Ovary (tissue), 9 donors: ENCODE data around the gene BMP8A. TPM values are rescaled to one million over a fixed set of nuclear protein-coding genes. Genes with fewer than 3 reads are reported as not detected.
"Not testable (repeated sequence)": the region's sequence is repeated elsewhere in the genome, so short reads cannot be mapped to it uniquely, and the experiment has no call there.

ENCODE experiments used
- DNase-seq, 5 donors: peaks; one replicate each; pipeline ENCODE4 v3.0.0-alpha.2; 2019 to 2020
- H3K27ac ChIP-seq, 2 donors: fragments of 200-600 bp; one replicate each; pipeline versions ENCODE4 v1.5.1 to v1.8.0; 2019 to 2022
- H3K27me3 ChIP-seq: fragments of 200-600 bp; one replicate; pipeline ENCODE4 v1.8.0; 2022
- H3K36me3 ChIP-seq: fragments of 200-600 bp; sonication (generic); one replicate; pipeline ENCODE4 v1.5.1; 2019
- H3K4me1 ChIP-seq: one replicate; pipeline ENCODE4 v1.8.1; 2013; ENCODE audit warnings: mild to moderate bottlenecking, moderate library complexity; ENCODE audit not compliant: insufficient read depth
- H3K4me3 ChIP-seq: fragments of 200-600 bp; sonication (generic); one replicate; pipeline ENCODE4 v1.5.1; 2017
- H3K9me3 ChIP-seq, 2 donors: fragments of 200-600 bp in 1 of 2; sonication (generic) in 1 of 2; one replicate each; pipeline versions ENCODE4 v1.5.1 to v1.8.1; 2013 to 2019; ENCODE audit warnings: mild to moderate bottlenecking in 1 of 2, moderate library complexity in 1 of 2
- CTCF ChIP-seq, 3 donors: fragments of 450-650 bp in 2 of 3; fragments of 200-600 bp in 1 of 3; IDR thresholded peaks; one replicate each; pipeline versions ENCODE4 v1.5.1 to v1.8.0; 2016 to 2022; ENCODE audit warnings: antibody characterized with exemption in 3 of 3, mild to moderate bottlenecking in 1 of 3
- EP300 ChIP-seq: sonication (generic); formaldehyde crosslinking; IDR thresholded peaks from one replicate; pipeline ENCODE4 v1.6.1; 2017; ENCODE audit warnings: antibody characterized with exemption
- POLR2A ChIP-seq: fragments of 450-650 bp; IDR thresholded peaks from one replicate; pipeline ENCODE4 v1.6.1; 2017; ENCODE audit warnings: antibody characterized with exemption, mild to moderate bottlenecking, moderate library complexity
- WGBS, 3 donors: extraction: QIAGEN DNeasy Blood & Tissue Kit in 1 of 3; methylation state at CpG; one replicate each; pipeline versions ENCODE4 v1.1.5 to v1.1.7; 2013 to 2017; 5-methylcytosine and 5-hydroxymethylcytosine counted together
- intact Hi-C, 4 donors: fragments of 100-400 bp; cut with DNase I; formaldehyde crosslinking; loops; one replicate each; pipeline versions ENCODE4 v1.11.0 to v1.15.1; 2022 to 2023
- polyA plus RNA-seq, 2 donors: library from polyadenylated mRNA; stranded (reverse); fragments of 200-250 nt in 1 of 2; fragments of 350-450 nt in 1 of 2; fragmentation: Illumina TruSeq in 1 of 2; extraction: RNeasy Lipid Tissue Mini Kit (QIAGEN cat#74804) in 1 of 2; gene quantifications; one replicate each; pipeline ENCODE4 v1.2.3, GENCODE V29; 2013 to 2014
- total RNA-seq, 7 donors: library from RNA; depleted of rRNA in 2 of 7; stranded (reverse); fragments of >200 nt in 2 of 7; fragmentation: NEBNext Ultra II Directional in 3 of 7; extraction: Animal tissue kit (Norgen Biotek cat#: 25700) in 3 of 7; gene quantifications; one replicate each; pipeline versions ENCODE4 v1.1.0 to v1.2.4, GENCODE V29; 2016 to 2023
- donor health status: DM: no; HTN: no; CAD: no; lungs with moderate emphysema.
- donor health status: DM: no; HTN: no; CAD: no.
- donor health status: Bipolar disorder and iron deficiency.
- donor health status: DM: yes; HTN: yes; CAD: no.
- donor health status: DM: no; HTN: no; CAD: no.
- donor health status: DM: yes; HTN: yes; CAD: no.

The BMP8A gene
- total and polyA plus RNA-seq, 9 donors: 1.2 to 11.0 (median 5.6) TPM; not detected in 1

GRCh38 chr1:39472826-39473225 is 18.6 kb upstream of the BMP8A start:
- Histone ChIP-seq H3K4me3 (no peak overlapping the region), H3K36me3 (no peaks in the 10 kb centered on the region), H3K4me1 (peaks cover 5% of the 10 kb centered on the region), H3K9me3 (no peaks in the 10 kb centered on the region), H3K27me3 (no peaks in the 10 kb centered on the region), H3K27ac (no peak overlapping the region)
- WGBS, 3 donors: 92 to 93% (median 92%) methylated on average over 7 of the region's 7 CpGs
- TF ChIP-seq CTCF (IDR thresholded peaks at IDR 0.05): no peak
- TF ChIP-seq EP300: no peak
- TF ChIP-seq POLR2A: no peak
- DNase-seq: no peak
- intact Hi-C loops: no loop called here

- 96 to 100% (median 98%) methylated on average over 4 of the region's 4 CpGs for WGBS, 3 donors
- H3K4me3 ChIP-seq: no peak overlapping the region
- no peak for DNase-seq
- peaks cover 4% of the 10 kb centered on the region for H3K4me1 ChIP-seq
- no peaks in the 10 kb centered on the region for H3K36me3 ChIP-seq
- H3K27me3 ChIP-seq: no peaks in the 10 kb centered on the region
- TF ChIP-seq POLR2A: no peak
- no peak for TF ChIP-seq CTCF (IDR thresholded peaks at IDR 0.05)
- TF ChIP-seq EP300: no peak
- intact Hi-C loops: no loop called here
- no peaks in the 10 kb centered on the region for H3K9me3 ChIP-seq
- no peak overlapping the region for H3K27ac ChIP-seq
Observed at GRCh38 chr1:39473324-39473723, 18.1 kb upstream of the BMP8A start.

DNA sequence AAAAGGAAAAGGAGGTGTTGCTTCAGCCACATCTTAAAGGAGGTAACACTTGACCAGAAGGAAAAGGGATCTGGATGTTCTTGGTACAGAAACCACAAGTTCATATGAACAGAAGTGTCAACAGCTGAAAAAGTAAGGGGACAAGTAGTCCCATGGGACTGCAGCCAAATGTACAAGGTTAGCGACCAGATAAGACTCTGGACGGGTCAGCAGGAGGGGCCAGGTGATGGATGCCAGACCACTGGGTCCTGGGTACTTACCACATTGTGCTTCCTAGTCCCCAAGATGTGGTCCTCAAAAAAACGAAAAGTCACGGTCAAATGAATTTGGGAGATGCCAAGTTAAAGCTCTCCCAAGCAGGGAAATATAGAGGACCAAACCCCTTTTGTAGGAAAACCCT is 16.6 kb upstream of the BMP8A start:
- 64 to 68% (median 67%) methylated on average over 4 of the region's 4 CpGs for WGBS, 3 donors
- no peak for DNase-seq
- intact Hi-C loops: no loop called here
- Histone ChIP-seq H3K4me1 (peaks cover 4% of the 10 kb centered on the region), H3K4me3 (no peak overlapping the region), H3K9me3 (no peaks in the 10 kb centered on the region), H3K36me3 (no peaks in the 10 kb centered on the region), H3K27ac (no peak overlapping the region), H3K27me3 (no peaks in the 10 kb centered on the region)
- no peak for TF ChIP-seq POLR2A
- TF ChIP-seq EP300: no peak
- TF ChIP-seq CTCF (IDR thresholded peaks at IDR 0.05): no peak

DNA sequence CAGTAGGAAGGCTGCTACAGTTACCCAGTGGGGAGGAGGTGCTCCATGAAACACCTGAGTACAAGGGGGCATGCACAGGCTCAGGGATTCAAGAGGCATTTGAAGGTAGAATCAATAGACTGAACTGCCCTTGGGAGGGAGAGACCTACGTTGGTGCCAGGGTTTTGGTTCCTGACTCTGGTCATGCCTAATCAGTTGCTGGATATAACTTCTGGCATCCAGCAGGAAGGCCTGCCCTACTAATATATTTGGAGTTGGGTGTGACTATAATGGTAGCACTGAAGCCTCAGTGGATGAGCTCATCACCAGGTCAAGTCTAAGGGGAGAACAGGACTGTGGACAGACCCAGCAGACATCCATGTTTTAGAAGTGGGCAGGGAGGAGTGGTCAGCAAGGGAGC is 15.9 kb upstream of the BMP8A start:
- H3K27ac ChIP-seq, H3K4me3 ChIP-seq, H3K36me3 ChIP-seq, DNase-seq, H3K27me3 ChIP-seq, intact Hi-C loops, H3K9me3 ChIP-seq, H3K4me1 ChIP-seq: not testable (repeated sequence)
- 23 to 48% (median 37%) methylated on average over 1 of the region's 1 CpG for WGBS, 3 donors

DNA sequence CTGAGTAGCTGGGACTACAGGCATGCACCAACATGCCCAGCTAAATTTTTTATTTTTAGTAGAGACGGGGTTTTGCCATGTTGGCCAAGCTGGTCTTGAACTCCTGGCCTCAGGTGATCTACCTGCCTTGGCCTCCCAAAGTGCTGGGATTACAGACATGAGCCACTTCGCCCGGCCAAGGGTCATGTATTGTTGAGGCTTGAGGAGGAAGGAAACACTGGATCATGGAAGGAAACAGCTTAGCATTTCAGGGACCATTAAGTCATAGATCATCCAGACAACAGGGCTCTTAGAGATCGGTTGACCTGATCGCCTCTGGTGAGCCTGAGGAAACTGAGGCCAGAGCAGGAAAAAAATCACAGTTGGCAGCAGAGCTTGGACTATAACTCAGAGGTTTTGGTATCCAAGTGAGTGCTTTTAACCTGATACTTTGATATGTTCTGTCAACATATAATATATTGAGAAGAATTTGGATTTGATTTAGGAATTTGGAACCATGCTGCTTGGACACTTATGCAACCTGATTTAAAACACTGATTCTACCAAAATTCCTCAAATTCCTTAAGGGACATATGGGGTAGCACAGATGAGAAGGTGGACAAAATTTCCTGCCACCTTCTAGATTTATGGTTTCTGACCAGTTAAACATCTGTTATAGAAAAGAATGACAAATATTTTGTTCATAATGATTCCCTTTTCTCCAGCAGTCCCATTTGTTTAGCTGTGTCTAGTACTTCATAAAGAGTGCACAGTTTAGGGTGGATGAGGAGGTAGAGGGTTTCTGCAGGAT is 13.1 kb upstream of the BMP8A start:
- intact Hi-C loops: no loop called here
- no peak for DNase-seq
- 86 to 88% (median 87%) methylated on average over 5 of the region's 5 CpGs for WGBS, 3 donors
- no peak for TF ChIP-seq CTCF (IDR thresholded peaks at IDR 0.05)
- TF ChIP-seq EP300: no peak
- no peak for TF ChIP-seq POLR2A
- no peak overlapping the region for H3K4me3 ChIP-seq
- H3K27ac ChIP-seq: no peak overlapping the region
- peaks cover 4% of the 10 kb centered on the region for H3K4me1 ChIP-seq
- no peaks in the 10 kb centered on the region for H3K9me3 ChIP-seq
- no peaks in the 10 kb centered on the region for H3K36me3 ChIP-seq
- no peaks in the 10 kb centered on the region for H3K27me3 ChIP-seq
